IMR-90 (cell line): ENCODE results near the gene USP32. TPM values are rescaled to one million over a fixed set of nuclear protein-coding genes. Genes with fewer than 3 reads are reported as not detected.

Experiments used
- ATAC-seq: fragments of 200-7000 bp; cut with Tn5 transposase; 2 replicates; pipeline ENCODE4 v1.9.1; 2020; ENCODE audit warnings: low read depth, mild to moderate bottlenecking, moderate library complexity
- BruUV-seq: library from RNA; stranded (reverse); fragments of 400-500 nt; replicated peaks from 2 replicates; lab custom pipeline; 2021; lab: Mats Ljungman, UMichigan
- CTCF ChIA-PET: fragments of 300-600 bp; formaldehyde crosslinking; extraction: SDS; loops from one replicate; lab custom pipeline; 2021; ENCODE audit warnings: antibody characterized with exemption; lab: Yijun Ruan, JAX
- POLR2A ChIA-PET: fragments of 300-600 bp; sonication (Branson Sonifier 250); formaldehyde crosslinking; loops from one replicate; lab custom pipeline; 2022; ENCODE audit warnings: antibody characterized with exemption; ENCODE audit not compliant: unreplicated experiment; lab: Charles Lee
- DNase-seq: peaks from one replicate; pipeline ENCODE4 v3.0.0; 2013
- H2AFZ ChIP-seq: replicated peaks from 2 replicates; pipeline ENCODE3; 2013; ENCODE audit warnings: low read length, mild to moderate bottlenecking; ENCODE audit not compliant: poor library complexity
- H2AK5ac ChIP-seq: 2 replicates; pipeline ENCODE4 v1.6.1; 2013; ENCODE audit warnings: low read depth, low read length, inconsistent platforms
- H2AK9ac ChIP-seq: replicated peaks from 2 replicates; pipeline ENCODE3; 2013; ENCODE audit warnings: mild to moderate bottlenecking, low read depth, low read length, moderate library complexity; ENCODE audit not compliant: poor library complexity
- H2BK120ac ChIP-seq: 2 replicates; pipeline ENCODE4 v1.6.1; 2013; ENCODE audit warnings: low read depth, low read length, inconsistent platforms
- H2BK15ac ChIP-seq: 3 replicates; pipeline ENCODE4 v1.6.1; 2013; ENCODE audit warnings: low read depth, low read length, inconsistent platforms
- H2BK20ac ChIP-seq: 2 replicates; pipeline ENCODE4 v1.6.1; 2013; ENCODE audit warnings: low read depth, mild to moderate bottlenecking, inconsistent platforms, low read length, moderate library complexity
- H2BK5ac ChIP-seq: 2 replicates; pipeline ENCODE4 v1.6.1; 2013; ENCODE audit warnings: mild to moderate bottlenecking, low read depth, low read length, inconsistent platforms; ENCODE audit not compliant: poor library complexity, severe bottlenecking
- H3K14ac ChIP-seq: replicated peaks from 2 replicates; pipeline ENCODE4 v1.6.1; 2013; ENCODE audit warnings: low read depth, low read length, inconsistent platforms
- H3K18ac ChIP-seq: 2 replicates; pipeline ENCODE4 v1.6.1; 2013; ENCODE audit warnings: low read depth, low read length, control low read depth
- H3K23ac ChIP-seq: 2 replicates; pipeline ENCODE4 v1.6.1; 2013; ENCODE audit warnings: low read depth, low read length, inconsistent platforms
- H3K27ac ChIP-seq: 2 replicates; pipeline ENCODE4 v1.5.1; 2013; ENCODE audit warnings: mild to moderate bottlenecking, control low read depth, low read length; ENCODE audit not compliant: insufficient read depth
- H3K27me3 ChIP-seq: 2 replicates; pipeline ENCODE4 v1.6.1; 2013; ENCODE audit warnings: low read length; ENCODE audit not compliant: control insufficient read depth, insufficient read depth
- H3K36me3 ChIP-seq: 2 replicates; pipeline ENCODE4 v1.6.1; 2013; ENCODE audit warnings: low read length, mixed read lengths; ENCODE audit not compliant: control insufficient read depth, insufficient read depth
- H3K4ac ChIP-seq: 2 replicates; pipeline ENCODE4 v1.6.1; 2013; ENCODE audit warnings: low read depth, low read length, inconsistent platforms
- H3K4me1 ChIP-seq: 2 replicates; pipeline ENCODE4 v1.6.1; 2013; ENCODE audit warnings: low read length, mixed read lengths; ENCODE audit not compliant: control insufficient read depth, insufficient read depth
- H3K4me2 ChIP-seq: 2 replicates; pipeline ENCODE4 v1.6.1; 2013; ENCODE audit warnings: low read depth, mild to moderate bottlenecking, control low read depth, low read length, moderate library complexity
- H3K4me3 ChIP-seq: 2 replicates; pipeline ENCODE4 v1.5.1; 2013; ENCODE audit warnings: low read depth, mild to moderate bottlenecking, control low read depth, low read length, moderate library complexity; ENCODE audit not compliant: insufficient read depth
- H3K56ac ChIP-seq: 2 replicates; pipeline ENCODE4 v1.6.1; 2013; ENCODE audit warnings: low read length, inconsistent platforms; ENCODE audit not compliant: insufficient read depth; ENCODE audit errors: extremely low read depth
- H3K79me1 ChIP-seq, 2 experiments: 2 replicates each; pipeline ENCODE4 v1.6.1; 2013; ENCODE audit warnings: low read length in 2 of 2, inconsistent platforms in 1 of 2, low read depth in 1 of 2
- H3K9ac ChIP-seq: 2 replicates; pipeline ENCODE4 v1.6.1; 2013; ENCODE audit warnings: low read depth, low read length, control low read depth
- H3K9me1 ChIP-seq: 2 replicates; pipeline ENCODE4 v1.6.1; 2013; ENCODE audit warnings: low read length, inconsistent platforms; ENCODE audit not compliant: insufficient read depth
- H3K9me3 ChIP-seq: 2 replicates; pipeline ENCODE4 v1.6.1; 2013; ENCODE audit warnings: low read length; ENCODE audit not compliant: control insufficient read depth, insufficient read depth
- H4K20me1 ChIP-seq: 2 replicates; pipeline ENCODE4 v1.6.1; 2013; ENCODE audit warnings: low read length, inconsistent platforms; ENCODE audit not compliant: insufficient read depth
- H4K5ac ChIP-seq: 2 replicates; pipeline ENCODE4 v1.6.1; 2013; ENCODE audit warnings: mild to moderate bottlenecking, low read depth, low read length, control low read depth
- H4K8ac ChIP-seq, 2 experiments: 2 replicates each; pipeline ENCODE4 v1.6.1; 2013; ENCODE audit warnings: low read depth in 2 of 2, low read length in 2 of 2, control low read depth in 1 of 2, inconsistent platforms in 1 of 2
- H4K91ac ChIP-seq: 2 replicates; pipeline ENCODE4 v1.6.1; 2013; ENCODE audit warnings: low read depth, low read length, inconsistent platforms; ENCODE audit not compliant: insufficient read depth
- BHLHE40 ChIP-seq: fragments of 150-350 bp; IDR thresholded peaks from 2 replicates; pipeline ENCODE4 v1.6.1; 2016; ENCODE audit warnings: mild to moderate bottlenecking, low read depth, low read length
- CEBPB ChIP-seq: IDR thresholded peaks from 2 replicates; pipeline ENCODE4 v1.6.1; 2012; ENCODE audit warnings: low read depth, low read length, improper control_type of control experiment
- CHD1 ChIP-seq: IDR thresholded peaks from 2 replicates; pipeline ENCODE4 v1.6.1; 2012; ENCODE audit warnings: low read depth, low read length, improper control_type of control experiment
- ELK1 ChIP-seq: fragments of 150-350 bp; IDR thresholded peaks from 2 replicates; pipeline ENCODE4 v1.6.1; 2016; ENCODE audit warnings: low read depth, mild to moderate bottlenecking, low read length, moderate library complexity, borderline replicate concordance
- FOS ChIP-seq: fragments of 150-350 bp; IDR thresholded peaks from 2 replicates; pipeline ENCODE4 v1.6.1; 2016; ENCODE audit warnings: low read depth, low read length
- MAFK ChIP-seq: IDR thresholded peaks from 2 replicates; pipeline ENCODE4 v1.6.1; 2012; ENCODE audit warnings: low read depth, low read length, improper control_type of control experiment
- MAZ ChIP-seq: IDR thresholded peaks from 2 replicates; pipeline ENCODE4 v1.6.1; 2012; ENCODE audit warnings: low read depth, mild to moderate bottlenecking, low read length, improper control_type of control experiment, moderate library complexity, borderline replicate concordance
- NFE2L2 ChIP-seq: fragments of 150-350 bp; IDR thresholded peaks from 2 replicates; pipeline ENCODE4 v1.6.1; 2016; ENCODE audit warnings: low read depth, mild to moderate bottlenecking, low read length
- POLR2A ChIP-seq: IDR thresholded peaks from 2 replicates; pipeline ENCODE4 v1.6.1; 2012; ENCODE audit warnings: mild to moderate bottlenecking, low read depth, low read length
- RAD21 ChIP-seq: IDR thresholded peaks from 2 replicates; pipeline ENCODE4 v1.6.1; 2012; ENCODE audit warnings: low read length, improper control_type of control experiment
- SMC3 ChIP-seq: fragments of 150-350 bp; IDR thresholded peaks from 2 replicates; pipeline ENCODE4 v1.6.1; 2016; ENCODE audit warnings: low read depth, mild to moderate bottlenecking, antibody characterized with exemption, low read length, moderate library complexity
- USF2 ChIP-seq: fragments of 150-350 bp; IDR thresholded peaks from 2 replicates; pipeline ENCODE4 v1.6.1; 2017; ENCODE audit warnings: mild to moderate bottlenecking, antibody characterized with exemption, low read length, low read depth
- WGBS, 2 experiments: methylation state at CpG; one replicate each; pipeline versions ENCODE4 v1.1.5 to v1.1.7; 2013; ENCODE audit warnings: missing lambda C conversion rate in 2 of 2; ENCODE audit not compliant: insufficient read length in 1 of 2; ENCODE audit errors: extremely low coverage in 2 of 2; 5-methylcytosine and 5-hydroxymethylcytosine counted together
- dilution Hi-C: fragments of 300-500 bp; cut with HindIII; formaldehyde crosslinking; loops from one replicate; pipeline ENCODE4 v1.14.3; 2018; ENCODE audit warnings: low sequenced_read_pairs; ENCODE audit not compliant: unreplicated experiment
- in situ Hi-C: fragments of 300-500 bp; cut with MboI; formaldehyde crosslinking; loops from 3 replicates; pipeline ENCODE4 v1.14.3; 2019; ENCODE audit warnings: low sequenced_read_pairs, inconsistent platforms, mixed read lengths
- intact Hi-C: fragments of 100-400 bp; cut with micrococcal nuclease; formaldehyde crosslinking; loops from 2 replicates; pipeline ENCODE4 v1.10.0; 2022
- polyA plus RNA-seq, 3 experiments: library from polyadenylated mRNA; depleted of rRNA; stranded (reverse); fragments of >200 nt; gene quantifications; 2 replicates each; pipeline ENCODE4 v1.2.3, GENCODE V29; 2012; ENCODE audit warnings: low replicate concordance in 1 of 3
- total RNA-seq: library from RNA; depleted of rRNA; stranded (reverse); fragments of >200 nt; gene quantifications from 2 replicates; pipeline ENCODE4 v1.2.3, GENCODE V29; 2012

USP32 gene
- total and polyA plus RNA-seq, 2 of the 4 experiments (the other 2 are of a cell fraction), result 16.8 to 46.8 TPM

- intact Hi-C loops (no loop called here), dilution Hi-C loops (no loop called here), in situ Hi-C loops (no loop called here)
- H2AK9ac ChIP-seq, result no peak overlapping the region
- BruUV-seq, result no TSS peak
- peaks cover 7% of the 10 kb centered on the region; the same call in 1 of the 2 replicates for H3K9me1 ChIP-seq
- no peak overlapping the region for H3K14ac ChIP-seq
- H3K4me2 ChIP-seq, result no peak overlapping the region
- H3K79me1 ChIP-seq, result no peaks in the 10 kb centered on the region
- no peaks in the 10 kb centered on the region for H3K36me3 ChIP-seq
- H3K4me3 ChIP-seq, result no peak overlapping the region
- H4K5ac ChIP-seq, result no peak overlapping the region
- H3K56ac ChIP-seq, result no peak overlapping the region
- H3K27ac ChIP-seq, result no peak overlapping the region
- peaks cover 3% of the 10 kb centered on the region; the same call in 1 of the 2 replicates for H3K4me1 ChIP-seq
- H4K20me1 ChIP-seq, result 0 out of 2 replicates have a peak, but pooled peaks cover 5% of the 10 kb centered on the region
- H3K9me3 ChIP-seq, result no peaks in the 10 kb centered on the region
- ChIA-PET POLR2A (no interaction called here), CTCF (no interaction called here)
- no peak overlapping the region for H2BK20ac ChIP-seq
- no peak overlapping the region for H3K4ac ChIP-seq
- H3K18ac ChIP-seq, result no peak overlapping the region
- WGBS, 2 experiments, result 28% methylated on average over 2 of the region's 19 CpGs; no CpG with 5 or more reads in 1 of the 2 experiments
- no peak overlapping the region for H4K91ac ChIP-seq
- H2BK120ac ChIP-seq, result no peak overlapping the region
- peak overlapping the region; percentile 82 for H2AFZ ChIP-seq
- ATAC-seq (peak; percentile 72), DNase-seq (peak; percentile 36)
- H3K23ac ChIP-seq, result no peak overlapping the region
- H3K27me3 ChIP-seq, result peaks cover 39% of the 10 kb centered on the region
- no peak overlapping the region for H2AK5ac ChIP-seq
- no peak overlapping the region for H3K9ac ChIP-seq
- no peak overlapping the region for H2BK15ac ChIP-seq
- no peak overlapping the region for H4K8ac ChIP-seq
- H2BK5ac ChIP-seq, result no peak overlapping the region
- TF ChIP-seq FOS (no peak), CEBPB (no peak), ELK1 (no peak), BHLHE40 (no peak), SMC3 (no peak), NFE2L2 (no peak), POLR2A (no peak), MAFK (no peak), RAD21 (no peak), USF2 (no peak), MAZ (no peak), CHD1 (no peak)
These were observed 233.0 kb downstream of the USP32 start for GRCh38 chr17:60158751-60159478.
